H7 (cell line): Measurements from ENCODE around the gene TEX2. TPM values are rescaled to one million over a fixed set of nuclear protein-coding genes. Genes with fewer than 3 reads are reported as not detected.
A peak's percentile ranks its signal among the peaks of the same experiment; 100 is the strongest.
"Not testable (repeated sequence)": the region's sequence is repeated elsewhere in the genome, so short reads cannot be mapped to it uniquely, and the experiment has no call there.

Experiments used
- DNase-seq: peaks from one replicate; pipeline ENCODE4 v3.0.0; 2012
- H3K27me3 ChIP-seq: 2 replicates; pipeline ENCODE4 v1.6.0; 2011; ENCODE audit warnings: mild to moderate bottlenecking, low read length; ENCODE audit not compliant: control insufficient read depth, insufficient read depth
- H3K36me3 ChIP-seq: replicated peaks from 2 replicates; pipeline ENCODE4 v1.5.1; 2011; ENCODE audit warnings: low read length; ENCODE audit not compliant: control insufficient read depth, insufficient read depth
- H3K4me3 ChIP-seq: 2 replicates; pipeline ENCODE4 v1.5.1; 2011; ENCODE audit warnings: low read depth, mild to moderate bottlenecking, control low read depth, low read length, moderate library complexity; ENCODE audit not compliant: insufficient read depth
- total RNA-seq: library from RNA; depleted of rRNA; stranded (reverse); fragments of >200 nt; shearing (Covaris generic); gene quantifications from 2 replicates; pipeline ENCODE4 v1.2.3, GENCODE V29; 2014

The TEX2 gene
- total RNA-seq, 1 experiment from 2014 or later, result 4.7 TPM

- Histone ChIP-seq H3K36me3 (no peaks in the 10 kb centered on the region), H3K27me3 (no peaks in the 10 kb centered on the region), H3K4me3 (no peak overlapping the region)
- no peak for DNase-seq
These were observed 45.8 kb downstream of the TEX2 start for GRCh38 chr17:64217249-64217691.

- Histone ChIP-seq H3K36me3 (no peaks in the 10 kb centered on the region), H3K4me3 (no peak overlapping the region), H3K27me3 (no peaks in the 10 kb centered on the region)
- DNase-seq, result peak; percentile 64
These were observed 46.5 kb downstream of the TEX2 start for GRCh38 chr17:64216338-64217248.

- no peak for DNase-seq
- H3K27me3 ChIP-seq, result no peaks in the 10 kb centered on the region
These were observed 47.1 kb downstream of the TEX2 start for GRCh38 chr17:64216000-64216337.

GRCh38 chr17:64214950-64215349 lies 48.1 kb downstream of the TEX2 start:
- Histone ChIP-seq H3K4me3 (no peak overlapping the region), H3K27me3 (no peaks in the 10 kb centered on the region), H3K36me3 (no peaks in the 10 kb centered on the region)
- DNase-seq, result no peak

More at GRCh38 chr17:64216000-64216337, 47.1 kb downstream of the TEX2 start:
- Histone ChIP-seq H3K36me3 (no peaks in the 10 kb centered on the region), H3K4me3 (no peak overlapping the region)

- no peak for DNase-seq
- Histone ChIP-seq H3K36me3 (no peaks in the 10 kb centered on the region), H3K27me3 (no peaks in the 10 kb centered on the region), H3K4me3 (no peak overlapping the region)
These were observed 48.9 kb downstream of the TEX2 start for GRCh38 chr17:64213995-64214811.

- no peak for DNase-seq
- Histone ChIP-seq H3K36me3 (no peaks in the 10 kb centered on the region), H3K27me3 (no peaks in the 10 kb centered on the region), H3K4me3 (no peak overlapping the region)
These were observed 50.9 kb downstream of the TEX2 start for GRCh38 chr17:64212122-64212521.

GRCh38 chr17:64209983-64210382 lies 53.1 kb downstream of the TEX2 start:
- Histone ChIP-seq H3K4me3 (no peak overlapping the region), H3K36me3 (no peaks in the 10 kb centered on the region), H3K27me3 (no peaks in the 10 kb centered on the region)
- no peak for DNase-seq

GRCh38 chr17:64209356-64209941 lies 53.6 kb downstream of the TEX2 start:
- H3K27me3 ChIP-seq, result no peaks in the 10 kb centered on the region
- DNase-seq, result no peak
- no peak overlapping the region for H3K4me3 ChIP-seq
- no peaks in the 10 kb centered on the region for H3K36me3 ChIP-seq

GRCh38 chr17:64208656-64209055 lies 54.4 kb downstream of the TEX2 start:
- not testable (repeated sequence) for H3K36me3 ChIP-seq

GRCh38 chr17:64205804-64206203 lies 57.3 kb downstream of the TEX2 start:
- H3K4me3 ChIP-seq, result no peak overlapping the region
- no peak for DNase-seq
- no peaks in the 10 kb centered on the region for H3K36me3 ChIP-seq
- no peaks in the 10 kb centered on the region for H3K27me3 ChIP-seq

More at GRCh38 chr17:64208656-64209055, 54.4 kb downstream of the TEX2 start:
- not testable (repeated sequence) for H3K27me3 ChIP-seq, DNase-seq, H3K4me3 ChIP-seq

GRCh38 chr17:64203630-64204029 lies 59.4 kb downstream of the TEX2 start:
- no peak overlapping the region for H3K4me3 ChIP-seq
- H3K36me3 ChIP-seq, result no peaks in the 10 kb centered on the region
- DNase-seq, result no peak
- no peaks in the 10 kb centered on the region for H3K27me3 ChIP-seq

GRCh38 chr17:64202683-64203344 lies 60.2 kb downstream of the TEX2 start:
- Histone ChIP-seq H3K4me3 (no peak overlapping the region), H3K27me3 (no peaks in the 10 kb centered on the region), H3K36me3 (no peaks in the 10 kb centered on the region)
- no peak for DNase-seq

GRCh38 chr17:64200080-64201032 lies 62.7 kb downstream of the TEX2 start:
- H3K4me3 ChIP-seq, result no peak overlapping the region

More at GRCh38 chr17:64200080-64201032, 62.7 kb downstream of the TEX2 start:
- no peaks in the 10 kb centered on the region for H3K36me3 ChIP-seq
- H3K27me3 ChIP-seq, result no peaks in the 10 kb centered on the region
- DNase-seq, result no peak
